Measurements from ENCODE around the gene PIP4K2A.

- TF ChIP-seq CTCF (IDR thresholded peaks at IDR 0.05) = no peak
- TF ChIP-seq POLR2A (IDR thresholded peaks at IDR 0.05) = no peak
- no peak for TF ChIP-seq EP300 (IDR thresholded peaks at IDR 0.05)
These were observed 153.5 kb downstream of the PIP4K2A start for GRCh38 chr10:22560913-22561239.
